SK-N-SH (cell line): ENCODE data around the gene PLD1. TPM values are rescaled to one million over a fixed set of nuclear protein-coding genes. Genes with fewer than 3 reads are reported as not detected.

ENCODE experiments used
- CTCF ChIA-PET: fragments of 300-600, 350-600 bp; formaldehyde crosslinking; extraction: SDS; loops from one replicate; lab custom pipeline; 2021; lab: Yijun Ruan, JAX
- POLR2A ChIA-PET: fragments of 350-600 bp; sonication (Branson Sonifier 250); formaldehyde crosslinking; extraction: SDS; loops from one replicate; lab custom pipeline; 2020; ENCODE audit warnings: antibody characterized with exemption, inconsistent platforms; lab: Yijun Ruan, JAX
- DNase-seq: peaks from one replicate; pipeline ENCODE4 v3.0.0; 2012
- H2AFZ ChIP-seq: fragments of 200-600 bp; sonication (generic); 2 replicates; pipeline ENCODE4 v1.8.1; 2016; ENCODE audit warnings: antibody characterized with exemption, mild to moderate bottlenecking, low read depth
- H3F3A ChIP-seq: fragments of 200-600 bp; sonication (generic); replicated peaks from 2 replicates; pipeline ENCODE3; 2016; ENCODE audit warnings: antibody characterized with exemption, mild to moderate bottlenecking; ENCODE audit not compliant: insufficient read depth
- H3K27ac ChIP-seq, 2 experiments: fragments of 200-500 bp in 1 of 2; fragments of 200-600 bp in 1 of 2; sonication (Bioruptor generic) in 1 of 2; sonication (generic), shearing (Covaris generic) in 1 of 2; 2 replicates each; pipeline versions ENCODE4 v1.5.1 to v1.6.1; 2014 to 2016; ENCODE audit warnings: low read depth in 2 of 2, inconsistent platforms in 1 of 2, low read length in 1 of 2, mild to moderate bottlenecking in 1 of 2, mixed read lengths in 1 of 2
- H3K27me3 ChIP-seq: fragments of 200-600 bp; sonication (generic), shearing (Covaris generic); 2 replicates; pipeline ENCODE4 v1.6.1; 2016; ENCODE audit warnings: mixed run types; ENCODE audit not compliant: insufficient read depth
- H3K36me3 ChIP-seq, 2 experiments: fragments of 200-500 bp in 1 of 2; fragments of 200-600 bp in 1 of 2; sonication (Bioruptor generic) in 1 of 2; sonication (generic) in 1 of 2; replicated peaks in 1 of 2; 2 replicates each; pipeline versions ENCODE3 to v1.5.1; 2014 to 2016; ENCODE audit warnings: low read length in 1 of 2, mild to moderate bottlenecking in 1 of 2; ENCODE audit not compliant: insufficient read depth in 2 of 2, control insufficient read depth in 1 of 2
- H3K4me1 ChIP-seq, 2 experiments: fragments of 200-500 bp in 1 of 2; fragments of 200-600 bp in 1 of 2; sonication (Bioruptor generic) in 1 of 2; sonication (generic), shearing (Covaris generic) in 1 of 2; 2 replicates each; pipeline versions ENCODE4 v1.5.1 to v1.6.1; 2014 to 2016; ENCODE audit warnings: low read depth in 1 of 2, low read length in 1 of 2, mixed run types in 1 of 2; ENCODE audit not compliant: insufficient read depth in 2 of 2, control insufficient read depth in 1 of 2
- H3K4me2 ChIP-seq: fragments of 200-600 bp; sonication (generic), shearing (Covaris generic); 2 replicates; pipeline ENCODE4 v1.6.1; 2017; ENCODE audit warnings: mixed run types
- H3K4me3 ChIP-seq, 2 experiments: fragments of 200-500 bp in 1 of 2; fragments of 200-600 bp in 1 of 2; sonication (Bioruptor generic) in 1 of 2; sonication (generic), shearing (Covaris generic) in 1 of 2; 2 replicates each; pipeline versions ENCODE4 v1.5.1 to v1.8.1; 2014 to 2016; ENCODE audit warnings: low read depth in 2 of 2, inconsistent platforms in 1 of 2, low read length in 1 of 2, mild to moderate bottlenecking in 1 of 2, mixed read lengths in 1 of 2, moderate library complexity in 1 of 2
- H3K79me2 ChIP-seq: fragments of 200-600 bp; sonication (generic); 2 replicates; pipeline ENCODE4 v1.8.1; 2017; ENCODE audit warnings: mild to moderate bottlenecking; ENCODE audit not compliant: insufficient read depth
- H3K9ac ChIP-seq: fragments of 200-600 bp; sonication (generic); 2 replicates; pipeline ENCODE4 v1.6.1; 2017; ENCODE audit warnings: mixed run types
- H3K9me2 ChIP-seq: fragments of 200-600 bp; sonication (generic); 2 replicates; pipeline ENCODE4 v1.6.1; 2017; ENCODE audit warnings: mixed run types
- H3K9me3 ChIP-seq: fragments of 200-600 bp; sonication (generic); 2 replicates; pipeline ENCODE4 v1.6.1; 2017; ENCODE audit warnings: mixed run types, mild to moderate bottlenecking, moderate library complexity
- H4K20me1 ChIP-seq: fragments of 200-600 bp; sonication (generic); 2 replicates; pipeline ENCODE4 v1.6.1; 2017; ENCODE audit warnings: mild to moderate bottlenecking, mixed run types; ENCODE audit not compliant: insufficient read depth
- CHD2 ChIP-seq: fragments of 150-350 bp; IDR thresholded peaks from 2 replicates; pipeline ENCODE4 v1.6.1; 2018; ENCODE audit warnings: low read length; ENCODE audit not compliant: partially characterized antibody
- CTCF ChIP-seq: fragments of 200-600 bp; sonication (generic); IDR thresholded peaks from 2 replicates; pipeline ENCODE4 v1.6.1; 2017; ENCODE audit warnings: antibody characterized with exemption, mild to moderate bottlenecking, moderate library complexity
- ELF1 ChIP-seq: IDR thresholded peaks from 2 replicates; pipeline ENCODE4 v1.4.0; 2012
- GATA2 ChIP-seq: sonication (generic); formaldehyde crosslinking; IDR thresholded peaks from 2 replicates; pipeline ENCODE4 v1.5.0; 2020; ENCODE audit warnings: mild to moderate bottlenecking, missing genetic modification reagents
- JUND ChIP-seq: IDR thresholded peaks from 2 replicates; pipeline ENCODE4 v1.4.0; 2012
- MEF2A ChIP-seq: IDR thresholded peaks from 2 replicates; pipeline ENCODE4 v1.4.0; 2012; ENCODE audit warnings: low read depth, borderline replicate concordance
- NRF1 ChIP-seq: IDR thresholded peaks from 2 replicates; pipeline ENCODE4 v1.6.1; 2012; ENCODE audit warnings: low read depth, mild to moderate bottlenecking, low read length
- PBX3 ChIP-seq: IDR thresholded peaks from 2 replicates; pipeline ENCODE4; 2012
- POLR2AphosphoS5 ChIP-seq: IDR thresholded peaks from 2 replicates; pipeline ENCODE4 v1.6.1; 2012; ENCODE audit warnings: low read depth, low read length
- RAD21 ChIP-seq: IDR thresholded peaks from 2 replicates; pipeline ENCODE4 v1.6.1; 2012; ENCODE audit warnings: mild to moderate bottlenecking, low read length
- RFX5 ChIP-seq: IDR thresholded peaks from 2 replicates; pipeline ENCODE4 v1.6.1; 2012; ENCODE audit warnings: mild to moderate bottlenecking, improper control_type of control experiment, low read length
- SIN3A ChIP-seq: IDR thresholded peaks from 2 replicates; pipeline ENCODE4 v1.6.1; 2012; ENCODE audit warnings: low read depth, mild to moderate bottlenecking, low read length, moderate library complexity, borderline replicate concordance
- SMC3 ChIP-seq: IDR thresholded peaks from 2 replicates; pipeline ENCODE4 v1.6.1; 2012; ENCODE audit warnings: low read depth, low read length, improper control_type of control experiment
- USF1 ChIP-seq: IDR thresholded peaks from 2 replicates; pipeline ENCODE4 v1.4.0; 2012; ENCODE audit warnings: low read depth, borderline replicate concordance
- ZBTB33 ChIP-seq: IDR thresholded peaks from 2 replicates; pipeline ENCODE4 v1.4.0; 2012; ENCODE audit warnings: low read depth, borderline replicate concordance
- WGBS: methylation state at CpG from one replicate; pipeline ENCODE4 v1.1.6; 2017; ENCODE audit warnings: low lambda C conversion rate; 5-methylcytosine and 5-hydroxymethylcytosine counted together
- polyA plus RNA-seq, 3 experiments: library from polyadenylated mRNA; depleted of rRNA; stranded (reverse); fragments of >200 nt; gene quantifications; 2 replicates each; pipeline ENCODE4 v1.2.3, GENCODE V29; 2012

Gene PLD1
- polyA plus RNA-seq, 1 of the 3 experiments (the other 2 are of a cell fraction): 6.2 TPM

GRCh38 chr3:171840445-171840810 is 30.1 kb upstream of the PLD1 start (continued):
- TF ChIP-seq ZBTB33 (no peak), RFX5 (no peak)

- Histone ChIP-seq H3K4me1 (no peaks in the 10 kb centered on the region; a peak in 2 of 4 replicates), H3K27me3 (no peaks in the 10 kb centered on the region)
- no peak for TF ChIP-seq MEF2A
- TF ChIP-seq JUND: no peak
- TF ChIP-seq POLR2AphosphoS5: no peak
- no peak for TF ChIP-seq CTCF
- TF ChIP-seq USF1: no peak
- TF ChIP-seq SMC3: no peak
- no peak for TF ChIP-seq ELF1
- TF ChIP-seq PBX3: no peak
- no peak for TF ChIP-seq NRF1
- no peak for TF ChIP-seq CHD2
- TF ChIP-seq GATA2: no peak
- TF ChIP-seq SIN3A: no peak
- no peak for TF ChIP-seq RAD21
- TF ChIP-seq, all 33 proteins: peak for 0
- WGBS: 90% methylated on average over 2 of the region's 2 CpGs
- Histone ChIP-seq H3K4me3 (no peak overlapping the region), H3K4me2 (no peak overlapping the region), H3K9me3 (no peaks in the 10 kb centered on the region), H4K20me1 (no peaks in the 10 kb centered on the region), H3K27ac (no peak overlapping the region), H3K9me2 (no peaks in the 10 kb centered on the region), H3K36me3 (no peaks in the 10 kb centered on the region), H3K9ac (no peak overlapping the region), H3K79me2 (no peaks in the 10 kb centered on the region), H2AFZ (no peak overlapping the region), H3F3A (peaks cover 1% of the 10 kb centered on the region)
- POLR2A ChIA-PET: no interaction called here
- DNase-seq: no peak
- CTCF ChIA-PET: interaction anchor here (0.7 to 1.4 kb wide), 3 partner anchors 45 to 878 kb away, joined by 3 to 4 read pairs (median 3); no protein-coding TSS in a partner anchor
Measured at GRCh38 chr3:171839270-171839669, 29.0 kb upstream of the PLD1 start.
